Measurements from ENCODE around the gene GGA3.
"Not testable (repeated sequence)": the region's sequence is repeated elsewhere in the genome, so short reads cannot be mapped to it uniquely, and the experiment has no call there.

Gene GGA3

DNA sequence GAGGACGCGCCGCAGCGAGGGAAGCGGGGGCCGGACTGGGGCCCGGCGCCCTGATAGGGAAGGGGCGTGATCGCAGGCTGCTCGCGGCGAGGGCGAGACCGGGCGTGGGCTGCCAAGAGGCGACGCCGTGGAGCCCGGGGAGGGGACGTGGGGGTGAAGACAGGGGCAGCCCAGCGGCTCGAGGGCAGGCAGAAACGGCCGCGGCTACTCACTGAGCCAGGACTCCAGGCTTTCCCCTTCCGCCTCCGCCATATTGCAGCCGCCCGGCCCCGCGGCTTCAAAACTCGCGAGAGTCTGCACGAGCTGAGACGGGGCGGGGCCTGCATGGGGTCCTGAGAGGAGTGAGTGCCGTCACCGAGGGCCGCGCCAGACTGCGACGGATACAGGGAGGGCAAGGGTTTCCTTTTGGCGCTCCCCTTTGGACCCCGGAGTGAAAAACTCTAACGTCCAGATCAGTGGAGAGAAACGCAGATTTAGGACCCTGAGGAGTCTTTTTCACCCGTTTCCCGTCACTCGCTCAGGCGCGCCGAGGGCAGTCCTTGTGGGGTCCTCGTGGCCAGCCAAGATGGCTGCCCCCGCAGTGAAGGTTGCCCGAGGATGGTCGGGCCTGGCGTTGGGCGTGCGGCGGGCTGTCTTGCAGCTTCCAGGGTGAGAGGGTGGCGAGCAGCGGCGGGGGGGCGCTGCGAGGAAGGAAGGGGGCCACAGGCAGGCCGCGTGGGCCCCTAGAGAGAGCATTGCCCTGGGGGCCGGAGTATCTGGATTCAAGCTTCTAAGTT, at the start of gene GGA3, which contains the start of gene MRPS7:
Gene GGA3 (minus strand): TSS at position 271 of the 776 bp plus-strand sequence. CDS start 19 bp downstream, at position 252.
Gene MRPS7 (plus strand): TSS at position 544 of the 776 bp plus-strand sequence. CDS start 22 bp downstream, at position 566.
- peak; percentile 82 for DNase-seq (ENCODE audit: low spot score)

GRCh38 chr17:75308732-75309629, 47.6 kb upstream of the GGA3 start:
- DNase-seq (ENCODE audit: low spot score) = peak; percentile 80

DNA sequence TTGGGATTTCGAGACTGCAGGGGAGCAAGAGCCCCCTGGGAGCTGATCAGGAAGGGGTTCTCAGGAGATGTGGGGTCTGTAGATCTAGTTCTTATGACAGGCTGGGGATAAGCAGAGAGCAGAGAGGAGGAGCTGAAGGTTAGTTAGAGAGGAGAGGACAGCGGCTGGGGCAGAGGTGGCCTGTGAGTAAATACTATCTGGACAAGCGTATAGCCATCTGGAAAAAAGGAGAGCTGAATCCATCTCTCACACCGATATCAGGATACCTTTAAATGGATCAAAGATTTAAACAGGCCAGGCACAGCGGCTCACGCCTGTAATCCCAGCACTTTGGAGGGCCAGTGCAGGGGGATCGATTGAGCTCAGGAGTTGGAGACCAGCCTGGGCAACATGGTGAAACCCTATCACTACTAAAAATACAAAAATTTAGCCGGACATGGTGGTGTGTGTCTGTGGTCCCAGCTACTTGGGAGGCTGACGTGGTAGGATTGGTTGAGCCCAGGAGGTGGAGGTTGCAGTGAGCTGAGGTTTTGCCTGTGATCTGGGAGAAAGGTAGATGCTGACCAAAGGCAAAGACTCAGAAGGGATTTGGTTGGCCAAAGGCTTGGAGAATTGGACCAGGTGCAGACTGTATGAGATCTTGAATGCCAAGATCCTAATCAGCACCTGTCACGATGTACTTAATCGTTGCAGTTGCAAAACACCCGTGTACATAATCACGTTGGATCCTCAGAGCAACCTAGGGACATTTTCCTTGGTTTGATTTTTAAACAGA, 46.7 kb upstream of the GGA3 start:
- DNase-seq (ENCODE audit: low spot score) = no peak

GRCh38 chr17:75301502-75302206, 40.2 kb upstream of the GGA3 start:
- DNase-seq (ENCODE audit: low spot score) = no peak

GRCh38 chr17:75301049-75301448, 39.6 kb upstream of the GGA3 start:
- DNase-seq (ENCODE audit: low spot score) = no peak

DNA sequence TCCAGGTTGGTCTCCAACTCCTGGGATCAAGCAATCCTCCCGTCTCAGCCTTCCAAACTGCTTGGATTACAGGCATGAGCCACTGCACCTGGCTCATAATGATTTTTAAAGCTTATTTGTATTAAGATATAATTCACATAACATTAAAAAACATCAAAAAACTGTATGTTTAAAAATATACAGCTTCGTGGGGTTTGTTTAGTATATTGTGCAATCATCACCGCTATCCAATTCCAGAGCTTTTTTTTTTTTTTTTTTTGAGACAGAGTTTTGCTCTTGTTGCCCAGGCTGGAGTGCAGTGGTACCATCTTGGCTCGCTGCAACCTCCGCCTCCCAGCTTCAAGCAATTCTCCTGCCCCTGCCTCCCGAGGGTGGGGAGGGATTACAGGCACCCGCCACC, 38.9 kb upstream of the GGA3 start:
- DNase-seq (ENCODE audit: low spot score) = no peak

DNA sequence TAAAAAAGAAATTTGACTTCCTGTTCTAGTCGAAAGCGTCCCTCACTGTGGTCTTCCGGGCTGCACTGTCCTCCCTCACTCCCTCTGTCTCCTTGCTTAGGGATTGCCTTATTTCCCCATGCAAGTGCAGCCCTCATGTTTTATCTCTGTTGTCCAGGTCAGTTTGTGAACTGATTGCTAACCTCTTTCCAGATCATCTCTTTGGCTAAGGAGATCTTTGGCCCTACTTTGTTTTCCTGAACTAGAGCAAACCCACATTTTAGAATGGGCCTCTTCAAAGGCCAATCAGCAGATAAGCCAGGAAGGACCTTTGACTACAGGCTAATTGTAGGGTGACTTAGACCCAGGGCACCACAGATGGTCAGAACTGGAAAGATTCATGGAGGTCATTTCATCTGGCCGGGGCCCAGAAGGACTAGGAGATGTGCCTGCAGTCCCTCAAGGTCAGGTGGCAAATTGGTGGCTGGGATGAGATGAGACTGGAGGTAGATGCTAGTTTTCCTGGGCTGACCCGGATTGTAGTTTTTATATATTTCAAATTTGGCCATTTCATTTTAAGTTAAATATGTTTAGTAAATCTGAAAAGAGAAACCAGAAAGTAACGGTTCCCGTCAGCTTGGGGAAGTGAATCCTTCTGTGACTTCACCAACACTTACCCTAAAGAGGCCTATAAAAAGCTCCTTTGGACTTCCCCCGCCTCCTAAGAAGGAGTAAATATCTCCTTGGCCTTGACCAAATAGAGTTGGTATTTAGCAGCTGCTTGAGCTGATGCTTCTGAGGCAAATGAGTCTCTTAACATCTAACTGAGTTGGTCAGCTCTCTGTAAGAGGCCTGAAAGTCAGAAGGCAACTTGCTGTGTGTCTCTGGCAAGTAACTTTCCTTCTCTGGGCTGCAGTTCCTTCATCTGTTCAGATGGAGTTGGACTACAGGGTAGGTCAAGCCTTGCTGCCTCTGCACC, 34.1 kb upstream of the GGA3 start:
- DNase-seq (ENCODE audit: low spot score) = no peak

DNA sequence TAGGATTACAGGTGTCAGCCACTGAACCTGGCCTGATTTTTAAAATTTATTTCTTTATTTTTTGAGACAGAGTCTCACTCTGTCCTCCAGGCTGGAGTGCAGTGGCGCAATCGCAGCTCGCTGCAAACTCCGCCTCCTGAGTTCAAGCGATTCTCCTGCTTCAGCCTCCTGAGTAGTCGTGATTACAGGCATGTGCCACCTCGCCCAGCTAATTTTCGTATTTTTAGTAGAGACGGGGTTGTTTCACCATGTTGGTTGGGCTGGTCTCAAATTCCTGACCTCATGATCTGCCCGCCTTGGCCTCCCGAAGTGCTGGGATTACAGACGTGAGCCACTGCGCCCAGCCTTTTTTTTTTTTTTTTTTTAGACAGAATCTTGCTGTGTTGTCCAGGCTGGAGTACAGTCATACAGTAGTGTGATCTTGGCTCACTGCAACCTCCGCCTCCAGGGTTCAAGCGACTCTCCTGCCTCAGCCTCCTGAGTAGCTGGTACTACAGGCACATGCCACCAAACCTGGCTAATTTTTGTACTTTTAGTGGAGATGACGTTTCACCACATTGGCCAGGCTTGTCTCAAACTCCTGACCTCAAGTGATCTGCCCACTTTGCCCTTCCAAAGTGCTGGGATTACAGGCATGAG, 31.5 kb upstream of the GGA3 start:
- DNase-seq (ENCODE audit: low spot score) = not testable (repeated sequence)

- DNase-seq (ENCODE audit: low spot score) = no peak
Observed at GRCh38 chr17:75289832-75290337, 28.5 kb upstream of the GGA3 start.

DNA sequence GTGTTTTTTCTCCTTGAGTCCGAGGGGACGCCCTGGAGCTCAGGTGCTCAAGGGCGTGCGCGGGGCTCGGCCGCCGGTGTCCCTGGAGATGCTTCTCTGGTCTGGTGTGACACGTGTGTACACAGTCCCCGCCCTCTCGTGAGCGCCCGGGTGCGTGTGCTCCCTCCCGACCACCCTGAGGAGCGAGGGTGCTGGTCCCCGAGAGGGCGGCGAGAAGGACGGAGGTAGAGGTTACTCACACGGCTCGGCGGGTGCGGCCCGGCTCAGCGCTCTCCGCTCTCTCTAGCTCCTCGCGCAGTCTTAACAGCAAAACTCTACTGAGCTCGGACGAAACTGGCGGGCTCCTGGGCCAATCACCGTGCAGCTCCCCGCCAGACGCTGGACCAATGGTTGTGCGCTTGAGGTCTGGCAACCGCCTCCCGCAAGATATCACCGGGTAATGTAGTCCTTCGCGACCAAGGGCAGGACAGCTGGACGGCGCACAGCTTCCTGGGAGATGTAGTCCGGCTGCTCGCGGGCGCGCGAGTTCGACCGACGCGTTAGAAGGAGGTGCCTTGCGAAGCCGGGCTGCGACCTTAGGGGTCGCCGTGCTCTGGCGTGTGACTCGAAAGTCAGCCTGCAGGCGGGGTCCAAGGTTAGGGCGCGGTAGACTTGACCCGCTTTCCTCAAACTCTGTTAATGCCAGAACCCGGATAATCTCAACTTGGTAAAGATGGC, 27.9 kb upstream of the GGA3 start, which contains the start of gene SLC25A19:
Gene SLC25A19 (minus strand): TSS at position 319 of the 717 bp plus-strand sequence. CDS start 2,669 bp downstream, outside the sequence.
- peak; percentile 98 for DNase-seq (ENCODE audit: low spot score)

- peak; percentile 54 for DNase-seq (ENCODE audit: low spot score)
Observed at GRCh38 chr17:75288770-75289114, 27.3 kb upstream of the GGA3 start.

DNA sequence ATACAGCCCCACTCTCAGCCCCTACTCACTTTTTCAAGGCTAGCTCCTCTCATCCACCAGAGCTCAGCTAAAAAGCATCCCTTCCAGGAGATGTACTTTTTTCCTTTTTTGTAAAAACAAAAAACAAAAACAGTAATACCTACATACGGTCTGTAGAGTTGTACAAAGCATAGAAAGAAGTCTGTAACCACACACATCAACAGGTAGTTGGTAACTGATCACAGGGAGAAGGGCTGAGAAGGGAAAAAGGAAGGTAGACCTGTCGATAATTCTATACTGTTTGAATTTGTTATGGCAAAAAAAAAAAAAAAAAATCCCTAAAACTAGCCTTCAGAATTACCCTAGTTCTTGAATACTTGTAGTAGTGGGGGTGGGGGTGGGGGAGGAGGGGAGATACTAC, 27.0 kb upstream of the GGA3 start:
- DNase-seq (ENCODE audit: low spot score) = no peak

- no peak for DNase-seq (ENCODE audit: low spot score)
Observed at GRCh38 chr17:75287221-75287620, 25.8 kb upstream of the GGA3 start.

GRCh38 chr17:75285123-75285522, 23.7 kb upstream of the GGA3 start:
- no peak for DNase-seq (ENCODE audit: low spot score)

GRCh38 chr17:75280189-75280588, 18.8 kb upstream of the GGA3 start:
- not testable (repeated sequence) for DNase-seq (ENCODE audit: low spot score)

- DNase-seq (ENCODE audit: low spot score) = no peak
Observed at GRCh38 chr17:75277664-75278071, 16.3 kb upstream of the GGA3 start.

- DNase-seq (ENCODE audit: low spot score) = no peak
Observed at GRCh38 chr17:75273977-75274708, 12.7 kb upstream of the GGA3 start.

DNA sequence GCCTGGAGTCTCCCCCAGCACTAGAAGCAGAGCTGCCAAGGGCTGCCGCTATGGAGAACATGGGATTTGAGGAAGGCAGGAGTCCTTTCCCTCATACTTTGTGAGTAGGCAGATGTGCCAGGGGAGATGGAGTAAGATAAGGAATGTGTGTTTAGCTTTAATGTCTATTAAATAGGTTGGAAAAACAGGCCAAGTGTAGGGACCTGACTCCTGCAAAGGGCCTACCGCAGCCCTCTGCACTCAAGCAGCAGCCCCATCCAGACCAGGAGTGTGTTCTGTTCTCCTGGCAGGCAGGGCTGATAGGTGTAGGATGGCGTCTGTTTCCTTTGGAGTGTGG, 11.4 kb upstream of the GGA3 start:
- DNase-seq (ENCODE audit: low spot score) = no peak

Measured in HuH-7.5 (cell line).